PC-3 (cell line): ENCODE measurements around the gene BEST3.

ENCODE experiments used
- CTCF ChIP-seq: fragments of 300-600 bp; sonication (generic); conservative IDR thresholded peaks from 2 replicates; pipeline ENCODE4 v1.5.1; 2017; ENCODE audit warnings: antibody characterized with exemption, low read depth, mild to moderate bottlenecking, low read length
- EZH2 ChIP-seq: fragments of 300-600 bp; sonication (generic); IDR thresholded peaks from one replicate; pipeline ENCODE4 v1.6.1; 2017; ENCODE audit warnings: antibody characterized with exemption, mild to moderate bottlenecking, low read length; ENCODE audit not compliant: unreplicated experiment

GRCh38 chr12:69687390-69687789, 11.7 kb downstream of the BEST3 start:
- no peak for TF ChIP-seq CTCF
- TF ChIP-seq EZH2: no peak
